Measurements from ENCODE around the gene OPA1. TPM values are rescaled to one million over a fixed set of nuclear protein-coding genes. Genes with fewer than 3 reads are reported as not detected.

Gene OPA1
- total RNA-seq, 1 experiment from 2014 or later, result 115 TPM

DNA sequence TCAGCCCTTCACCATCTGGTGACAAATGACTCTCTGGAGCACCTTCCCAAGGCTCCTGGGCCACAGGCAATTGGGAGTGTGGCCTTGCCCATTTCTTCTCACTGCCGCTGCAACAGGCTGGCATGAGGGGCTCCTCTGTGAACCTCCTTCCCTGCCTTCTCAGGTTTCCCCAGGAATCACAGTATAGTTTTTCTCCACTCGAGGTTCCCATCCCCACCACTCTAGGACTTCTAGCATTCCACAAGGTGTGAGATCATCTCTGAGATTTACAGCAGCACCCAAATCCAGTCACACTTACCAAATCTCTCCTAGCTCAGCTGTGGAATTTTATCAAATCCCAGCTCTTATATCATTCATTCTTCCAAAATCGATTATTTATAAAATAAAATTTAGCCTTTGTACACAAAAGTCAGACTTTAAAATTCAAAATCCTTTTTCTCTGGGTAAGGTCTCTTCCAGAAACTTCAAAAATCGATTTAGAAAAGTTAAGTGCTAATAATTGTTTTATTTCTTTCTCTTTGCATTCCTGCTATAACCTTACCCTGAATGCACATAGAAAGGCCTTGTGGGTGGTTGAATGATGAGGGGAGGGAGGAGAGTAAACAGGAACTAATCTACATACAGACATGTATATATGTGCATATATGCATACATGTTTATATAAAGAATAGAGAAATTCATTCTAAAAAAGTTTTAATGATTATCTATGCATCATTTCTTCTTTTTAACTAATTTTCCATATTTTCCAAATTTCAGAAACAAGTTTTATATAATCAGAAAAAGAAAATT is 19.4 kb upstream of the OPA1 start:
- intact Hi-C loops (cut with micrococcal nuclease; ENCODE audit: unreplicated experiment), result loop anchor here (2.0 to 10.0 kb wide), 3 partner anchors 531 to 1009 kb away; no protein-coding TSS in a partner anchor
- Mint-ChIP-seq H3K36me3 (ENCODE audit: insufficient read depth, unreplicated experiment) (no peaks in the 10 kb centered on the region), H3K27me3 (ENCODE audit: unreplicated experiment) (peaks cover 5% of the 10 kb centered on the region), H3K27ac (ENCODE audit: unreplicated experiment) (no peak overlapping the region), H3K4me3 (ENCODE audit: low read depth, unreplicated experiment) (no peak overlapping the region), H3K9me3 (ENCODE audit: low read depth, unreplicated experiment) (no peaks in the 10 kb centered on the region), H3K4me1 (ENCODE audit: low read depth, unreplicated experiment) (peaks cover 13% of the 10 kb centered on the region)
- BruUV-seq (replicated peaks), result no TSS peak
- DNase-seq, result no peak
- TF ChIP-seq, protein P1, sequence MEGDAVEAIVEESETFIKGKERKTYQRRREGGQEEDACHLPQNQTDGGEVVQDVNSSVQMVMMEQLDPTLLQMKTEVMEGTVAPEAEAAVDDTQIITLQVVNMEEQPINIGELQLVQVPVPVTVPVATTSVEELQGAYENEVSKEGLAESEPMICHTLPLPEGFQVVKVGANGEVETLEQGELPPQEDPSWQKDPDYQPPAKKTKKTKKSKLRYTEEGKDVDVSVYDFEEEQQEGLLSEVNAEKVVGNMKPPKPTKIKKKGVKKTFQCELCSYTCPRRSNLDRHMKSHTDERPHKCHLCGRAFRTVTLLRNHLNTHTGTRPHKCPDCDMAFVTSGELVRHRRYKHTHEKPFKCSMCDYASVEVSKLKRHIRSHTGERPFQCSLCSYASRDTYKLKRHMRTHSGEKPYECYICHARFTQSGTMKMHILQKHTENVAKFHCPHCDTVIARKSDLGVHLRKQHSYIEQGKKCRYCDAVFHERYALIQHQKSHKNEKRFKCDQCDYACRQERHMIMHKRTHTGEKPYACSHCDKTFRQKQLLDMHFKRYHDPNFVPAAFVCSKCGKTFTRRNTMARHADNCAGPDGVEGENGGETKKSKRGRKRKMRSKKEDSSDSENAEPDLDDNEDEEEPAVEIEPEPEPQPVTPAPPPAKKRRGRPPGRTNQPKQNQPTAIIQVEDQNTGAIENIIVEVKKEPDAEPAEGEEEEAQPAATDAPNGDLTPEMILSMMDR (IDR thresholded peaks at IDR 0.05; ENCODE audit: unreplicated experiment), result no peak
- CTCF ChIA-PET, result interaction anchor here (0.6 to 1.3 kb wide), 5 partner anchors 10 to 1335 kb away, joined by 3 to 6 read pairs (median 3); no protein-coding TSS in a partner anchor

- H3K27me3 Mint-ChIP-seq (ENCODE audit: unreplicated experiment), result peaks cover 13% of the 10 kb centered on the region
- H3K36me3 Mint-ChIP-seq (ENCODE audit: insufficient read depth, unreplicated experiment), result no peaks in the 10 kb centered on the region
- TF ChIP-seq, protein P1 (IDR thresholded peaks at IDR 0.05; ENCODE audit: unreplicated experiment), result no peak
- DNase-seq, result no peak
- H3K4me1 Mint-ChIP-seq (ENCODE audit: low read depth, unreplicated experiment), result peaks cover 13% of the 10 kb centered on the region
- CTCF ChIA-PET, result interaction anchor here (0.7 kb wide), 1 partner anchor 15 kb away, joined by 3 read pairs; no protein-coding TSS in a partner anchor
- intact Hi-C loops (cut with micrococcal nuclease; ENCODE audit: unreplicated experiment), result loop anchor here (5.0 to 10.0 kb wide), 2 partner anchors 532 to 1010 kb away; no protein-coding TSS in a partner anchor
- no peaks in the 10 kb centered on the region for H3K9me3 Mint-ChIP-seq (ENCODE audit: low read depth, unreplicated experiment)
- BruUV-seq (replicated peaks), result no TSS peak
- no peak overlapping the region for H3K27ac Mint-ChIP-seq (ENCODE audit: unreplicated experiment)
- no peak overlapping the region for H3K4me3 Mint-ChIP-seq (ENCODE audit: low read depth, unreplicated experiment)
Measured at GRCh38 chr3:193574488-193575070, 18.4 kb upstream of the OPA1 start.

DNA sequence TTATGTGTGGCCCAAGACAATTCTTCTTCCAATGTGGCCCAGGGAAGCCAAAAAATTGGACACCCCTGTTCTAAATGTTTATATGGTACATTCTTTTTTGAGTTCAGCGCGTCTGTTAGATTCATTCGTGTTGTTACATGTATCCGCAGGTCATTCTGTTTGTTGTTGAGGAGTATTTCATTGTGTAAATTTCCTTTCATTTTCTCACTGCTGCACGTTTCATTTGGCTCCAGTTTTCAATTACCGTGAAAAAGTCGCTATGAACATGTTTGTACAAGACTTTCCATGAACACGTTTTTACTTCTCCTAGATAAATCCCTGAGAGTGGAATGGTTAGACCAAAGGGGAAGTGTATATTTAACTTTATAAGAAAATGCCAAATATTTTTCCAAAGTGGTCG is 7.5 kb upstream of the OPA1 start:
- no peak overlapping the region for H3K27ac Mint-ChIP-seq (ENCODE audit: unreplicated experiment)
- CTCF ChIA-PET, result no interaction called here
- no peak for DNase-seq
- BruUV-seq (replicated peaks), result no TSS peak
- H3K4me1 Mint-ChIP-seq (ENCODE audit: low read depth, unreplicated experiment), result peaks cover 11% of the 10 kb centered on the region
- H3K4me3 Mint-ChIP-seq (ENCODE audit: low read depth, unreplicated experiment), result no peak overlapping the region
- no peaks in the 10 kb centered on the region for H3K9me3 Mint-ChIP-seq (ENCODE audit: low read depth, unreplicated experiment)
- peaks cover 6% of the 10 kb centered on the region for H3K36me3 Mint-ChIP-seq (ENCODE audit: insufficient read depth, unreplicated experiment)
- no peaks in the 10 kb centered on the region for H3K27me3 Mint-ChIP-seq (ENCODE audit: unreplicated experiment)
- intact Hi-C loops (cut with micrococcal nuclease; ENCODE audit: unreplicated experiment), result no loop called here
- TF ChIP-seq, protein P1 (IDR thresholded peaks at IDR 0.05; ENCODE audit: unreplicated experiment), result no peak

DNA sequence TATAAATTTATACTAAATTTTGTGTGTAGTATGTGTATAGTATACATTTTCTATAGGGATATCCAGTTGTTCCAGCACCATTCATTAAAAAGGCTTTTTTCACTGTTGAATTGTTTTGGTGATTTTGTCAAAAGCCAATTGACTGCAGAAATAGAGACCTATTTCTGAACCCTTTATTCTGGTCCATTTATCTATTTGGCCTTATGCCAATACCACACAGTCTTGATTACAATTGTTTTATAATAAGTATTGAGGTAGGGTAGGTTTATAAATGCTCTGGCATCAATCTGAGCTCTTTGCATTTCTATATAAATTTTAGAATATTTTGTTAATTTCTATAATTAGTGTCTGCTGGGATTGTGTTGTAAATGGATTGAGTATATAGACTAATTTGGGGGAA is 6.5 kb upstream of the OPA1 start:
- Mint-ChIP-seq H3K27ac (ENCODE audit: unreplicated experiment) (no peak overlapping the region), H3K9me3 (ENCODE audit: low read depth, unreplicated experiment) (no peaks in the 10 kb centered on the region), H3K27me3 (ENCODE audit: unreplicated experiment) (no peaks in the 10 kb centered on the region), H3K4me1 (ENCODE audit: low read depth, unreplicated experiment) (peaks cover 11% of the 10 kb centered on the region), H3K4me3 (ENCODE audit: low read depth, unreplicated experiment) (no peak overlapping the region), H3K36me3 (ENCODE audit: insufficient read depth, unreplicated experiment) (peaks cover 6% of the 10 kb centered on the region)
- intact Hi-C loops (cut with micrococcal nuclease; ENCODE audit: unreplicated experiment), result no loop called here
- TF ChIP-seq, protein P1 (IDR thresholded peaks at IDR 0.05; ENCODE audit: unreplicated experiment), result no peak
- no TSS peak for BruUV-seq (replicated peaks)
- CTCF ChIA-PET, result no interaction called here
- no peak for DNase-seq

Measured in Calu3 (cell line).